ENCODE results near the gene LMO7. TPM values are rescaled to one million over a fixed set of nuclear protein-coding genes. Genes with fewer than 3 reads are reported as not detected.

The LMO7 gene
- total and polyA plus RNA-seq, 2 of the 8 experiments (the other 6 are each of a cell fraction or from before 2014, with no cell fraction given): 8.1 to 28.3 TPM

GRCh38 chr13:75648446-75648845 lies 12.3 kb downstream of the LMO7 start:
- TF ChIP-seq POU5F1 (IDR thresholded peaks at IDR 0.05; ENCODE audit: low read depth, low read length): no peak
- TF ChIP-seq CEBPB (IDR thresholded peaks at IDR 0.05; ENCODE audit: low read depth, low read length): no peak
- TF ChIP-seq NRF1 (IDR thresholded peaks at IDR 0.05; ENCODE audit: low read depth, low read length): no peak
- no peak for TF ChIP-seq TBP (IDR thresholded peaks at IDR 0.05; ENCODE audit: low read depth, low read length)
- no peak for TF ChIP-seq RAD21 (IDR thresholded peaks at IDR 0.05 in 1 of 2, conservative IDR thresholded peaks at IDR 0.05 in 1 of 2; ENCODE audit: low read depth in 2 of 2, low read length in 2 of 2)
- Histone ChIP-seq H2BK5ac (ENCODE audit: low read depth, low read length) (no peak overlapping the region), H3K27me3 (replicated peaks in 1 of 4; ENCODE audit: control insufficient read depth in 3 of 4, extremely low read depth in 1 of 4, insufficient read depth in 3 of 4, low read length in 3 of 4) (no peaks in the 10 kb centered on the region), H3K4me1 (replicated peaks in 1 of 4; ENCODE audit: control insufficient read depth in 3 of 4, insufficient read depth in 4 of 4, low read length in 3 of 4) (no peaks in the 10 kb centered on the region), H3K27ac (ENCODE audit: low read depth, low read length) (no peak overlapping the region), H4K5ac (ENCODE audit: insufficient read length, low read depth, low read length) (no peak overlapping the region), H2BK120ac (replicated peaks; ENCODE audit: low read depth, low read length) (no peak overlapping the region), H3K4ac (replicated peaks; ENCODE audit: insufficient read length, low read depth, low read length) (no peak overlapping the region), H3K4me2 (ENCODE audit: insufficient read depth in 1 of 2, low read depth in 2 of 2, low read length in 2 of 2) (no peak overlapping the region), H3K18ac (ENCODE audit: extremely low read depth, low read length) (no peak overlapping the region), H3K14ac (ENCODE audit: insufficient read length) (no peak overlapping the region), H2AFZ (ENCODE audit: low read length) (no peak overlapping the region), H4K8ac (ENCODE audit: extremely low read depth, insufficient read depth, low read length) (no peak overlapping the region), H3K56ac (replicated peaks; ENCODE audit: insufficient read length, low read depth, low read length) (no peak overlapping the region), H3K23me2 (ENCODE audit: low read depth, low read length) (no peaks in the 10 kb centered on the region; the same call in 1 of the 2 replicates), H3K23ac (ENCODE audit: insufficient read length) (no peak overlapping the region), H2AK5ac (ENCODE audit: low read depth, low read length) (no peak overlapping the region), H2BK15ac (ENCODE audit: low read length) (no peak overlapping the region), H2BK12ac (ENCODE audit: low read depth, low read length) (no peak overlapping the region), H3K36me3 (ENCODE audit: control insufficient read depth in 2 of 4, insufficient read depth in 4 of 4, low read length in 3 of 4) (no peaks in the 10 kb centered on the region), H3K79me1 (ENCODE audit: low read depth, low read length) (no peaks in the 10 kb centered on the region), H2BK20ac (ENCODE audit: low read length) (no peak overlapping the region), H3K9ac (replicated peaks in 1 of 4; ENCODE audit: extremely low read depth in 1 of 4, low read depth in 3 of 4, low read length in 3 of 4) (no peak overlapping the region), H4K91ac (replicated peaks; ENCODE audit: insufficient read length, low read length) (no peak overlapping the region), H3K4me3 (ENCODE audit: extremely low read depth in 1 of 4, insufficient read depth in 2 of 4, low read depth in 3 of 4, low read length in 4 of 4) (no peak overlapping the region), H3K79me2 (ENCODE audit: control insufficient read depth in 1 of 2, insufficient read depth in 2 of 2, low read length in 2 of 2) (no peaks in the 10 kb centered on the region), H3K9me3 (ENCODE audit: insufficient read depth in 2 of 2, low read depth in 1 of 2, low read length in 1 of 2) (no peaks in the 10 kb centered on the region), H4K20me1 (replicated peaks in 1 of 2; ENCODE audit: control insufficient read depth in 1 of 2, insufficient read depth in 2 of 2, low read length in 2 of 2) (peaks cover 0 to 2% of the 10 kb centered on the region in 2 experiments)
- POLR2A ChIA-PET (ENCODE audit: partially characterized antibody): interaction anchor here (0.5 kb wide), 1 partner anchor 1731 kb away, joined by 3 read pairs; no protein-coding TSS in a partner anchor
- 90% methylated on average over 2 of the region's 2 CpGs; no CpG with 5 or more reads in 1 of the 2 experiments for WGBS, 2 experiments (ENCODE audit: extremely low coverage in 1 of 2, insufficient coverage in 1 of 2, insufficient read length in 1 of 2, insufficient replicate concordance in 2 of 2, low coverage in 1 of 2, low lambda C conversion rate in 2 of 2, missing lambda C conversion rate in 1 of 2)
- DNase-seq (ENCODE audit: low read depth in 1 of 2, low spot score in 2 of 2) (no peak), FAIRE-seq (no peak)
- CTCF ChIA-PET (ENCODE audit: partially characterized antibody): interaction anchor here (1.1 to 1.2 kb wide), 2 partner anchors 10 to 37 kb away, joined by 3 to 5 read pairs; no protein-coding TSS in a partner anchor
